Uterus (tissue), 2 donors: Measurements from ENCODE around the gene ZFAND3.

Experiments used
- POLR2A ChIP-seq, 2 donors: fragments of 450-650 bp; IDR thresholded peaks; one replicate each; pipeline ENCODE4 v1.6.1; 2016; ENCODE audit warnings: antibody characterized with exemption in 2 of 2, mild to moderate bottlenecking in 1 of 2, moderate library complexity in 1 of 2
- TF ChIP-seq, protein P1 (sequence below), 4 experiments: fragments of 200-600 bp in 2 of 4; fragments of 450-650 bp in 2 of 4; sonication (generic) in 2 of 4; IDR thresholded peaks; one replicate each; pipeline ENCODE4 v1.5.1; 2016 to 2019; ENCODE audit warnings: antibody characterized with exemption in 4 of 4, mild to moderate bottlenecking in 2 of 4, moderate library complexity in 1 of 4

GRCh38 chr6:37816599-37817375, 2.7 kb upstream of the ZFAND3 start:
- no peak for TF ChIP-seq POLR2A (IDR thresholded peaks at IDR 0.05)
- TF ChIP-seq, protein P1, sequence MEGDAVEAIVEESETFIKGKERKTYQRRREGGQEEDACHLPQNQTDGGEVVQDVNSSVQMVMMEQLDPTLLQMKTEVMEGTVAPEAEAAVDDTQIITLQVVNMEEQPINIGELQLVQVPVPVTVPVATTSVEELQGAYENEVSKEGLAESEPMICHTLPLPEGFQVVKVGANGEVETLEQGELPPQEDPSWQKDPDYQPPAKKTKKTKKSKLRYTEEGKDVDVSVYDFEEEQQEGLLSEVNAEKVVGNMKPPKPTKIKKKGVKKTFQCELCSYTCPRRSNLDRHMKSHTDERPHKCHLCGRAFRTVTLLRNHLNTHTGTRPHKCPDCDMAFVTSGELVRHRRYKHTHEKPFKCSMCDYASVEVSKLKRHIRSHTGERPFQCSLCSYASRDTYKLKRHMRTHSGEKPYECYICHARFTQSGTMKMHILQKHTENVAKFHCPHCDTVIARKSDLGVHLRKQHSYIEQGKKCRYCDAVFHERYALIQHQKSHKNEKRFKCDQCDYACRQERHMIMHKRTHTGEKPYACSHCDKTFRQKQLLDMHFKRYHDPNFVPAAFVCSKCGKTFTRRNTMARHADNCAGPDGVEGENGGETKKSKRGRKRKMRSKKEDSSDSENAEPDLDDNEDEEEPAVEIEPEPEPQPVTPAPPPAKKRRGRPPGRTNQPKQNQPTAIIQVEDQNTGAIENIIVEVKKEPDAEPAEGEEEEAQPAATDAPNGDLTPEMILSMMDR (IDR thresholded peaks at IDR 0.05) = no peak
